Fibroblast of mammary gland (primary cell): Measurements from ENCODE around the gene TPK1.

Experiments used
- DNase-seq: peaks from one replicate; pipeline ENCODE4 v3.0.0-alpha.2; 2010; ENCODE audit warnings: low read depth
- H3K4me3 ChIP-seq: 2 replicates; pipeline ENCODE4 v1.5.1; 2011; ENCODE audit warnings: low read depth, mild to moderate bottlenecking, low read length, moderate library complexity; ENCODE audit not compliant: control insufficient read depth
- CTCF ChIP-seq: conservative IDR thresholded peaks from 2 replicates; pipeline ENCODE4 v1.5.1; 2011; ENCODE audit warnings: low read depth, low read length, inconsistent platforms; ENCODE audit not compliant: control insufficient read depth, insufficient read depth

The TPK1 gene

DNA sequence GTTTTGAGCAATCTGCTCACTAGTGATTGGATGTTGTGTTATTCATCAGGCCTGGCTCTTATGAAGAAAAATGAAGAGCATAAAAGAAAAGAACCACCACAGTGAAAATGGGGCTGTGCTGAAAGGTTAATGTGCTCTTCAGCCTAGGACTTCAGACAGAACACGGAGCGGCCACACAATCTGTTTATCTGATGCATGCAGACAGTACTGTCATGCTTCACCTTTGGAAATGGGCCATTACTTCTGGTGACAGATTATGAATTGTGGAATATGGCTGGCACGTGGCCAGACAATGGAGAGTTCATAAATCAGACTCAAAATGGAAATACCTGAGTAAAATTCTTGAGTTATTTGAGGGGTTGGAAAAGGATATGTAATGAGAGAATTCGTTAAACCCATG, 346.3 kb downstream of the TPK1 start:
- no peak for TF ChIP-seq CTCF
- DNase-seq: no peak
- H3K4me3 ChIP-seq: no peak overlapping the region

GRCh38 chr7:144488977-144489376, 346.9 kb downstream of the TPK1 start:
- no peak overlapping the region for H3K4me3 ChIP-seq
- no peak for TF ChIP-seq CTCF
- no peak for DNase-seq

DNA sequence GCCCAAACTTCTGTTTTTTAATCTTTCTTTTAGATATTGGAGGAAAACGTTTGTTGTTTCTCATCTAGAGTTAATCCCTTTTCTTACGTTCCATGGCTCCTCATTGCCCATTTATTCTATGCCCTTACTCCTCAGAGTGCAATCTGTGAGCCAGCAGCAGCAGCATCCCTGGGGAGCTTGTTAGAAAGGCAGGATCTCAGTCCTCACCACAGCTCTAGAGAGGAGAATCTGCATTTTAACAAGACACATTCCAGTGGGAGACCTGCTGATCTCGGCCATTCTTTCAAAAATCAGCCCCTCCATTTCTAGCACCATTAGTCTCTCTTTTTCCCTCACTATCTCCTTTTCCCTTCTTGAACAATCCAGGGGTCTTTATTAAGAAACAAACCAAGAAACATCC, 348.0 kb downstream of the TPK1 start:
- H3K4me3 ChIP-seq: no peak overlapping the region
- no peak for DNase-seq
- no peak for TF ChIP-seq CTCF

DNA sequence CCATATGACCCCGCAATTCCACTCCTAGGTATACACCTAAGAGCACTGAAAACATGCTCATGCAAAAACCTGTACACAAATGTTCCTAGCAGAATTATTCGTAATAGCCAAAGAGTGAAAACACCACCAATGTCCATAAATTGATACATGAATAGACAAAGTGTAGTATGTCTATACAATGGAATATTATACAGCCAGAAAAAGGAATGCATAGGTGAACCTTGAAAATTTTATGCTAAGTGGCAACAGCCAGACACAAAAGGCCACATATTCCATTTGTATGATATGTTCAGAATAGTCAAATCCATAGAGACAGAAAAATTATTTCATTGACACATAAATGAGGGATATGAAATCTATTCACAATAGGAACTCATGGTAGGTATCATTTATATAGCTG, 351.4 kb downstream of the TPK1 start:
- no peak for DNase-seq
- TF ChIP-seq CTCF: no peak
- H3K4me3 ChIP-seq: no peak overlapping the region

- no peak for DNase-seq
- TF ChIP-seq CTCF: no peak
These were observed 352.7 kb downstream of the TPK1 start for GRCh38 chr7:144483189-144483588.

GRCh38 chr7:144481833-144482232, 354.0 kb downstream of the TPK1 start:
- no peak for TF ChIP-seq CTCF
- no peak for DNase-seq
- H3K4me3 ChIP-seq: no peak overlapping the region

More at GRCh38 chr7:144483189-144483588, 352.7 kb downstream of the TPK1 start:
- no peak overlapping the region for H3K4me3 ChIP-seq

DNA sequence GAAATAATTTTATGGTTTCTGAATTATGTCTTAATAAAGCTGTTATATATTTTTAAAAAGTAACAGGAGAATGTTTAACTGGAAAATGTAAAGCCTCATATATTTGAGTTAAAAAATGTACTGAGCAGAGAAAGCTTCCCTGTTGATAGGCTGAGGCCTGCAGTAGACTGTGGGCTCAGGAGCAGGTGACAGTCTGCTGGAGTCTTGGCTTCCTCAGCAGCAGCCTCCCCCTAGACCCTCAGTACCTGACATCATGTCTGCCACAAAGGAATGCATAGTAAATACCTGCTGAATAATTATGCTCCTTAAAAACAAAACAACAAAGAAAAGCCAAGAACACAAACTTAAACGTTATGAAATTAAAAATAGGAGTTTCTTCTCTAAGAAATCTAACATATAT, 358.5 kb downstream of the TPK1 start:
- no peak for TF ChIP-seq CTCF
- DNase-seq: no peak

More for the DNA sequence above, 358.5 kb downstream of the TPK1 start:
- H3K4me3 ChIP-seq: no peak overlapping the region
